PFSK-1 (cell line): ENCODE data around the gene IGFL2.

Experiments used
- FOXP2 ChIP-seq: optimal IDR thresholded peaks from 2 replicates; pipeline ENCODE3; 2011; ENCODE audit warnings: borderline replicate concordance, control low read depth, inconsistent platforms; ENCODE audit not compliant: insufficient read depth; ENCODE audit errors: extremely low read length, extremely low read depth
- POLR2AphosphoS5 ChIP-seq: IDR thresholded peaks from 2 replicates; pipeline ENCODE4 v1.6.1; 2012; ENCODE audit warnings: low read depth, mild to moderate bottlenecking, control low read depth, low read length, moderate library complexity
- REST ChIP-seq, 2 experiments: IDR thresholded peaks; 2 replicates each; pipeline versions ENCODE4 v1.6.1 to v1.8.0; 2011 to 2012; ENCODE audit warnings: low read depth in 2 of 2, low read length in 2 of 2, control low read depth in 1 of 2, inconsistent platforms in 1 of 2, mild to moderate bottlenecking in 1 of 2, moderate library complexity in 1 of 2; ENCODE audit not compliant: insufficient read depth in 1 of 2
- SIN3A ChIP-seq: IDR thresholded peaks from 2 replicates; pipeline ENCODE4 v1.6.1; 2012; ENCODE audit warnings: mild to moderate bottlenecking, low read length, moderate library complexity, borderline replicate concordance; ENCODE audit not compliant: insufficient read depth
- TAF1 ChIP-seq: IDR thresholded peaks from 2 replicates; pipeline ENCODE4 v1.6.1; 2012; ENCODE audit warnings: low read length, control low read depth, borderline replicate concordance; ENCODE audit not compliant: insufficient read depth

- no peak for TF ChIP-seq POLR2AphosphoS5
- no peak for TF ChIP-seq TAF1
- TF ChIP-seq REST (IDR thresholded peaks at IDR 0.05; ENCODE audit: insufficient read depth in 1 of 2, low read depth in 2 of 2, low read length in 2 of 2): no peak
- no peak for TF ChIP-seq SIN3A
- no peak for TF ChIP-seq FOXP2
Observed at GRCh38 chr19:46126086-46126580, 21.9 kb upstream of the IGFL2 start.
